ENCODE data around the gene WDR90.

WDR90 gene

DNA sequence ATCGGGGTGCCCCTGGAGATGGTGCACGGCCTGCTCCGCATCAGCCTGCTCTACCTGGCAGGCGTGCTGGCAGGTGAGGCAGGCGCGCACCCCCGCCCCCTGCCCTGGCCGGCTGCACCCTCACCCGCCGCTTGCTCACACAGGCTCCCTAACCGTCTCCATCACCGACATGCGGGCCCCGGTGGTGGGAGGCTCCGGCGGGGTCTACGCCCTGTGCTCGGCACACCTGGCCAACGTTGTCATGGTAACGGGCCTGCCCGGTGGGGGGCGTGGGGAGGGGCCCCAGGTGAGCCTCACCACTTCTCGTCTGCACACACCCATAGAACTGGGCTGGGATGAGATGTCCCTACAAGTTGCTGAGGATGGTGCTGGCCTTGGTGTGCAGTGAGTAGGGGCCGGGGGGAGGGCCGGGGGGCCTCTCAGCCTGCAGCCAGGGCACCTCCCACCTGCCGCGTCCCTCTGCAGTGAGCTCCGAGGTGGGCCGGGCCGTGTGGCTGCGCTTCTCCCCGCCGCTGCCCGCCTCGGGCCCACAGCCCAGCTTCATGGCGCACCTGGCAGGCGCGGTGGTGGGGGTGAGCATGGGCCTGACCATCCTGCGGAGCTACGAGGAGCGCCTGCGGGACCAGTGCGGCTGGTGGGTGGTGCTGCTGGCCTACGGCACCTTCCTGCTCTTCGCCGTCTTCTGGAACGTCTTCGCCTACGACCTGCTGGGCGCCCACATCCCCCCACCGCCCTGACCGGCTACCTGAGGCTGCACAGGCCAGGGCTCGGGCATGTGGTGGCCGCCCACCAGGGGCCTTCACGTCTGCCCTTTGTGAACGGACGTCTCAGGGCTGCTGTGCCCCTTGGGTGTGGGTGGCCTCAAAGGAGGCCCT, 28.4 kb downstream of the WDR90 start:
- H3K9ac ChIP-seq (ENCODE audit: low read length), result no peak overlapping the region
- H3K9me3 ChIP-seq (ENCODE audit: control insufficient read depth, low read depth, low read length), result no peaks in the 10 kb centered on the region
- no peak overlapping the region for H3K27ac ChIP-seq (ENCODE audit: low read length)
- H3K4me1 ChIP-seq (ENCODE audit: control insufficient read depth, low read depth, low read length), result peaks cover 9% of the 10 kb centered on the region
- H3K27me3 ChIP-seq (ENCODE audit: control insufficient read depth, insufficient read depth, low read length), result no peaks in the 10 kb centered on the region
- H3K4me3 ChIP-seq (ENCODE audit: low read length), result no peak overlapping the region
- peaks cover 27% of the 10 kb centered on the region for H3K36me3 ChIP-seq (ENCODE audit: control insufficient read depth, low read depth, low read length)

DNA sequence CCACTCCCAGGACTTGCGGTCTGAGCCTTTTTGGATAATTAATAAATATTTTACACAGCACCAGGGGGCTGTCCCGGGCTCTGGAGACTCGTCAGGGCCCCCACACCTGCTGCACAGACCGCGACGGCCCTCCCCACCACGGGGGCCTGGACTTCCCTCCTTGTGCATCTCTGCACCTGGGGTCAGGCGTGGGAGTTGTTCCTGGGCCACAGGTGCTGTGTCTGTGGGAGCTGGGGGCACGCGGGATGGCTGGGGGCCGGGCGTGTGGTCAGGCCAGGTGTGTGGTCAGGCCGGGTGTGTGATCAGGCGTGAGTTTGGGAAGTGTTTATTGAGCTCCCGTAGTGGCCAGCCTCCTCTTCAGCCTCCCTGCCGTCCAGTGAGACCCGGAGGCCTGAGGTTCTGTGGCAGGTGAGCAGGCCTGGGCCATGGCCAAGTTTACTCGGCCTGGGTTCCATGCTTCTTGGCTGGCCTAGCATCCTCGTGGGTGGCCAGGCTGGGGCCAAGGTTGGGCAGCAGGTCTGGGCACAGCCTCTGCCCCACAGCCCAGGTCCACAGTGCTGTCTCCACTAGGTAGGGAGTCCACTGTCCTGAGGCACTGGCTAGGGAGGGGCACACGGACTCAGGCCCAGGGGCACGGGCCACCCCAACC, 29.2 kb downstream of the WDR90 start:
- Histone ChIP-seq H3K9ac (ENCODE audit: low read length) (no peak overlapping the region), H3K27me3 (ENCODE audit: control insufficient read depth, insufficient read depth, low read length) (no peaks in the 10 kb centered on the region), H3K27ac (ENCODE audit: low read length) (no peak overlapping the region), H3K4me1 (ENCODE audit: control insufficient read depth, low read depth, low read length) (peaks cover 9% of the 10 kb centered on the region), H3K36me3 (ENCODE audit: control insufficient read depth, low read depth, low read length) (peaks cover 21% of the 10 kb centered on the region), H3K9me3 (ENCODE audit: control insufficient read depth, low read depth, low read length) (no peaks in the 10 kb centered on the region), H3K4me3 (ENCODE audit: low read length) (no peak overlapping the region)

DNA sequence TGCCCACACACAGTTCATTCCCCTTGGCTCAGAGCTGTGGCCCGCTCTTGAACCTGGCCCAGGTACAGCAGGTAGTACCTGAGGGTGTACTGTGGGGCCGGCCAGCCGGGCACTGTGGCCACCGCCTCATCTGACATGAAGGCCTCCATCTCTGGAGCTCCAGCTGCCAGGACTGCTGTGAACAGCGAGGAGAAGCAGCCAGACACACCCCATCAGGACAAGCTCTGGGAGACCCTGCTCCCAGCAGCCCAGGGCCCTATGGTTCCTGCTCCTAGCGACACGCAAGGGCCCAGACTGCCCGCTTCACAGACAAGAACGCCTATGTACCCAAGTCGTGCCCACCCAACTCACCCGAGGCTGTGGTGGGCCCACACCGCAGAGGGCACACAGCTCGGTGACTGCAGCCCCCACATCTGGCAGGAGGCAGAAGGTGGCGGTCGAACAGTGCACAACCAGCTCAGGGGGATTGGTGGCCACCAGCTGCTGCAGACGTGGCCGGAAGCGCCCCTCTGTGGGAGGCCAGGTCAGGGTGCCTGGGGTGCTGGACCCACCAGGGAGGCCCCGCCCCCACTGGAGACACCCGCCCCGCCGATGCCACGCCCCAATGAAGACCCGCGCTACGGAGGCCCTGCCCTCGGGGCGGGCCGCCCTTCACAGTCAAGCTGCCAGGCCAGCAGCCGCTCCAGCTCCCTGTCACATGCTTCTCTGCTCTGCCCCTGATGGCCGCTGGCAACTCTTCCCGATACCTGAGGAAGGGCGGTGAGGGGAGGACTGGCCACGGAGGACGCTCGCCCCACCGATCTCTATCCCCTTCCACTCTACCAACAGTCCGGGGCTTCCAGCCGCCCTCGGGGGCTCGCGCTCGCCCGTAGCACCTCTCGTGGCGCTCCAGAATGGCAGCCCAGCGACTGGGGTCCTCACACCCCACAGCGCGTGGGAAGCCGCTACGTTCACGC, 30.0 kb downstream of the WDR90 start:
- Histone ChIP-seq H3K9me3 (ENCODE audit: control insufficient read depth, low read depth, low read length) (no peaks in the 10 kb centered on the region), H3K36me3 (ENCODE audit: control insufficient read depth, low read depth, low read length) (peaks cover 15% of the 10 kb centered on the region), H3K4me3 (ENCODE audit: low read length) (peak overlapping the region; percentile 48), H3K27ac (ENCODE audit: low read length) (no peak overlapping the region), H3K4me1 (ENCODE audit: control insufficient read depth, low read depth, low read length) (peaks cover 9% of the 10 kb centered on the region), H3K27me3 (ENCODE audit: control insufficient read depth, insufficient read depth, low read length) (no peaks in the 10 kb centered on the region), H3K9ac (ENCODE audit: low read length) (no peak overlapping the region)

DNA sequence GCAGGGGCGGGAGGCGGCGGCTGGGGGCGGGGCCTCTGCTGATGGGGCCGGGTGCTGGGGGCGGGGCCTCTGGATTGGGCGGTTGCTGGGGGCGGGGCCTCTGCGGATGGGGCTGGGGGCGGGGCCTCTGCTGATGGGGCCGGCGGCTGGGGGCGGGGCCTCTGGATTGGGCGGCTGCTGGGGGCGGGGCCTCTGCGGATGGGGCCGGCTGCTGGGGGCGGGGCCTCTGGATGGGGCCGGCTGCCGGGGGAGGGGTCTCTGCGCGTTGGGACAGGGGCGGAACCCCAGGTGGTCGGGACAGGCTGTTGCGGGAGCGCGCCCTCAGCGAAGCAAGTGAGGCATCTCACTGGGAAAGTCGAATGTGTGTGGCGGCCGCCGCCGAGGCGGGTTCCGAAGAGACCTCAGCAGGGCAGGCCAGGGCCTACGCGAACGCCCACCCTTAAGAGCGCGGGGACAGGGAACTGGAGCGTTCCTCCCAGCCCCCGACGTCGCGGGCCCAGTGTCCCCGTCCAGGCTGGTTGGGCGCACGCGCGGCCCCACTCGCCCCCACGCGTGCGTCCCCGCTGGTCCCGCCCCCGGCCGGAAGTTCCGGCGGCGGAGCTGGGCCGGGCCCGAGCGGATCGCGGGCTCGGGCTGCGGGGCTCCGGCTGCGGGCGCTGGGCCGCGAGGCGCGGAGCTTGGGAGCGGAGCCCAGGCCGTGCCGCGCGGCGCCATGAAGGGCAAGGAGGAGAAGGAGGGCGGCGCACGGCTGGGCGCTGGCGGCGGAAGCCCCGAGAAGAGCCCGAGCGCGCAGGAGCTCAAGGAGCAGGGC, 30.9 kb downstream of the WDR90 start, which contains the start of gene STUB1:
TSS of gene STUB1 (plus strand) at position 597 of the 811 bp plus-strand sequence. CDS start at position 713, 116 bp downstream.
- peaks cover 6% of the 10 kb centered on the region for H3K4me1 ChIP-seq (ENCODE audit: control insufficient read depth, low read depth, low read length)
- peak within 1 kb of the TSS; percentile 86 for H3K4me3 ChIP-seq (ENCODE audit: low read length)
- no peaks in the 10 kb centered on the region for H3K9me3 ChIP-seq (ENCODE audit: control insufficient read depth, low read depth, low read length)
- peak within 1 kb of the TSS; percentile 54 for H3K9ac ChIP-seq (ENCODE audit: low read length)
- no peaks in the 10 kb centered on the region for H3K27me3 ChIP-seq (ENCODE audit: control insufficient read depth, insufficient read depth, low read length)
- peaks cover 15% of the 10 kb centered on the region for H3K36me3 ChIP-seq (ENCODE audit: control insufficient read depth, low read depth, low read length)
- no peak within 1 kb of the TSS for H3K27ac ChIP-seq (ENCODE audit: low read length)

DNA sequence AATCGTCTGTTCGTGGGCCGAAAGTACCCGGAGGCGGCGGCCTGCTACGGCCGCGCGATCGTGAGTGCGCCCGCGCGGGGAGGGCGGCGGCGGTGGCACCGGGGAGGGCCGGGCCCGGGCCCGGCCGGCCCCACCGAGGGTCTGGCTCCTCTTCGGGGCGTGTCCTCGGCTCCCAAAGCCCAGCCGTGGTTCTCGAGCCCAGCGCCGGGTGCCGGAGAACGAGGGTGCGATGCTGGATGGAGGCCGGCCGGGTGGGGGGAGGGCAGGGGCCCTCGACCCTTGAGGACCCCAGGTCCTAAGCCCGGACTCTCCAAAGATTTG, 31.4 kb downstream of the WDR90 start:
- peak overlapping the region; percentile 54 for H3K9ac ChIP-seq (ENCODE audit: low read length)
- H3K27me3 ChIP-seq (ENCODE audit: control insufficient read depth, insufficient read depth, low read length), result no peaks in the 10 kb centered on the region
- H3K27ac ChIP-seq (ENCODE audit: low read length), result no peak overlapping the region
- H3K36me3 ChIP-seq (ENCODE audit: control insufficient read depth, low read depth, low read length), result peaks cover 15% of the 10 kb centered on the region
- H3K4me1 ChIP-seq (ENCODE audit: control insufficient read depth, low read depth, low read length), result peaks cover 6% of the 10 kb centered on the region
- no peaks in the 10 kb centered on the region for H3K9me3 ChIP-seq (ENCODE audit: control insufficient read depth, low read depth, low read length)
- peak overlapping the region; percentile 86 for H3K4me3 ChIP-seq (ENCODE audit: low read length)

DNA sequence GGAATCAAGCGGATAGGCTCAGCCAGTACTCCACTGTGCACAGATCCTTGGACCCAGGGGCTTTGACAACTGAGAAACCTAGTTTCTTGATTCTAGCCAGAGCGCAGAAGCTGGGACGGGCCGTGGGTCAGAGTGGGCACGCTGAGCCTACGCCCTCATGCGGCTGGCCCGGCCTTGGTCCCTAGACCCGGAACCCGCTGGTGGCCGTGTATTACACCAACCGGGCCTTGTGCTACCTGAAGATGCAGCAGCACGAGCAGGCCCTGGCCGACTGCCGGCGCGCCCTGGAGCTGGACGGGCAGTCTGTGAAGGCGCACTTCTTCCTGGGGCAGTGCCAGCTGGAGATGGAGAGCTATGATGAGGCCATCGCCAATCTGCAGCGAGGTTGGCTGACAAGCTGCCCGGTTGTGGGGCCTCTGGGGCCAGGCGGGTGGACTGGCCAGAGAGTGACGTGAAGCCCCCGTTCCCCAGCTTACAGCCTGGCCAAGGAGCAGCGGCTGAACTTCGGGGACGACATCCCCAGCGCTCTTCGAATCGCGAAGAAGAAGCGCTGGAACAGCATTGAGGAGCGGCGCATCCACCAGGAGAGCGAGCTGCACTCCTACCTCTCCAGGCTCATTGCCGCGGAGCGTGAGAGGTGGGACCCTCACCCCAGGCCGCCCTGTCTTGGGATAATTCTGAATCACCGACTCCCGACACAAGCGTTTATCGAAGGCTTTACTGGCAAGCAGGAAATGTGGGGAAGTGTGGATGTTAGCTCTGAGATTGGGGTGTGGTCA, 32.0 kb downstream of the WDR90 start:
- Histone ChIP-seq H3K9ac (ENCODE audit: low read length) (peak overlapping the region; percentile 54), H3K4me3 (ENCODE audit: low read length) (peak overlapping the region; percentile 86), H3K27ac (ENCODE audit: low read length) (no peak overlapping the region), H3K4me1 (ENCODE audit: control insufficient read depth, low read depth, low read length) (peaks cover 6% of the 10 kb centered on the region), H3K36me3 (ENCODE audit: control insufficient read depth, low read depth, low read length) (peaks cover 15% of the 10 kb centered on the region), H3K27me3 (ENCODE audit: control insufficient read depth, insufficient read depth, low read length) (no peaks in the 10 kb centered on the region), H3K9me3 (ENCODE audit: control insufficient read depth, low read depth, low read length) (no peaks in the 10 kb centered on the region)

DNA sequence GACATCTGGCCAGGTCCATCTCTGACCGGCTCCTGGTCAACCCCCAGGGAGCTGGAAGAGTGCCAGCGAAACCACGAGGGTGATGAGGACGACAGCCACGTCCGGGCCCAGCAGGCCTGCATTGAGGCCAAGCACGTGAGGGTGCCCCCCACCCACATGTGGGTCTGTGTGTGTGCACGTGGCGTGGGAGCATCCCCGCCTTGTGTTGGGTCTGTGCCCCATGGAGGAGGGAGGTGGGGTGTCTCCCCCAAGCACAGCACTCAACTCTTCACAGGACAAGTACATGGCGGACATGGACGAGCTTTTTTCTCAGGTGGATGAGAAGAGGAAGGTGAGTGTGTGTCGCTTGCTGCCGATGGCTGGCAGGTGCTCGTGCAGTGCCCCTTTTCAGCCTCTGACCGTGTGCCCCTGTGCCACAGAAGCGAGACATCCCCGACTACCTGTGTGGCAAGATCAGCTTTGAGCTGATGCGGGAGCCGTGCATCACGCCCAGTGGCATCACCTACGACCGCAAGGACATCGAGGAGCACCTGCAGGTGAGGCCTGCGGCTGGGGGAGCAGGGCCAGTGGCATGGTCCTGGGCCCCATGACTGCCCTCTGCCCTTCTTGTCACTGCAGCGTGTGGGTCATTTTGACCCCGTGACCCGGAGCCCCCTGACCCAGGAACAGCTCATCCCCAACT, 32.7 kb downstream of the WDR90 start:
- Histone ChIP-seq H3K36me3 (ENCODE audit: control insufficient read depth, low read depth, low read length) (peaks cover 15% of the 10 kb centered on the region), H3K9me3 (ENCODE audit: control insufficient read depth, low read depth, low read length) (no peaks in the 10 kb centered on the region), H3K27me3 (ENCODE audit: control insufficient read depth, insufficient read depth, low read length) (no peaks in the 10 kb centered on the region), H3K9ac (ENCODE audit: low read length) (no peak overlapping the region), H3K4me3 (ENCODE audit: low read length) (no peak overlapping the region), H3K4me1 (ENCODE audit: control insufficient read depth, low read depth, low read length) (peaks cover 6% of the 10 kb centered on the region), H3K27ac (ENCODE audit: low read length) (no peak overlapping the region)

DNA sequence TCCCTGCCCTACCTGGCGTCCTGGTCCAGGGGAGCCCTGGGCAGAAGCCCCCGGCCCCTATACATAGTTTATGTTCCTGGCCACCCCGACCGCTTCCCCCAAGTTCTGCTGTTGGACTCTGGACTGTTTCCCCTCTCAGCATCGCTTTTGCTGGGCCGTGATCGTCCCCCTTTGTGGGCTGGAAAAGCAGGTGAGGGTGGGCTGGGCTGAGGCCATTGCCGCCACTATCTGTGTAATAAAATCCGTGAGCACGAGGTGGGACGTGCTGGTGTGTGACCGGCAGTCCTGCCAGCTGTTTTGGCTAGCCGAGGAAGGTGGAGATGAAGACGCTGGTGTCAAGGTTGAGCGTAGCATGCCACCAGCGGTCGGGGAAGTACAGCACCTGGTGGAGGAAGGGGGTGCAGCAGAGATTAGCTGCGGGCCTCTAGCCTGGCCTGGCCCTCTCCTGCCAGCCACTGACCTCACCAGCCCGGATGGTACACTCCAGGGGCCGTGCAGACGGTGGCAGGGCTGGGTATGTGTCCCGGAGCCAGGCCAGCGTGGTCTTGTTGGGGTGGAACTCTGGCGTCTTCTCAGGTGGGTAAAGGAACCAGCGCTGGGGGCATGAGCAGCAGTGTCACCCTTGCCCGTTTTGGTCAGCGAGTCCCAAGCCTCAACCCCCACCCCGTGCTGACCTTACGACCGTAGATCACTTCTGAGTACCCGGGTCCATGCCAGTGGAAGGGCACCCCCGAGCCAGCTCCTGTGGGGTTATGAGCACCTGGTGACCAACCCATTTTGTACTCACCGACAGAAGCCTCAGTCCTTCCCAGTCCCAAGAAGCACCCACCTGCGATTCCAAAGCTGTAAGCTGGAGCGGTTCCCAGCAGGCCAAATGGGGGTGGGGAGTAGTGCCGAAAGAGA, 33.6 kb downstream of the WDR90 start:
- H3K4me1 ChIP-seq (ENCODE audit: control insufficient read depth, low read depth, low read length), result peaks cover 6% of the 10 kb centered on the region
- peak overlapping the region; percentile 68 for H3K9ac ChIP-seq (ENCODE audit: low read length)

DNA sequence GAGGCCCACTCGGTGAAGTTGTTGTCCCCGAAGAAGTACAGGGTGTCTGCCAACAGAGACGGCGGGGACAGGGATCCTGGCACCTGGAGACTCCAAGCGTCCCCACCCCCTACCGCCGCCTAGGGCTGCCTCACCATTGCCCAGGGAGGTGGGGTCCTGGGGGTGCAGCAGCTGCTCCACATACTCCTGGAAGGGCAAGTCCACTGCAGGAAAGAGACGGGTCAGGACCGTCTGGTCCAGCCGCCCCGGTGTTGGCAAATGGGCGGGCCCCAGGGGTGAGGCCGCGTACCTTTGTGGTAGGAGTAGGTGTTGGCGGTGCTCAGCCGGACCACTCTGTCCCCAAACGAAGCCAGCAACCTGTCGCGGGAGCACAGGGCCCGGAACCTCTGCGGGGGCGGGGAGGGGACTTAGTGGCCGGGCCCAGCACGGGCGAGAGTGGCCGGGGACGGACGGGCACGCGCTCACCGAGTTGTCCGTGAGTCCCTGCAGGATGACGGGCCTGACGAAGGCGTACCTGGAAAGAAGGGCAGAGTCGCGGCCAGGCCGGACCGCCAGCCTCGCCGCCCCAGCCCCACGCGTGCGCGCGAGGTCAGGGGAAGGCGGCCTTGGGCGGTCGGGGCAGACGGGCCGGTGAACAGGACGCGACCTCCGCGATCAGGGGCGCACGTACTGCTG, 34.4 kb downstream of the WDR90 start:
- peak overlapping the region; percentile 68 for H3K9ac ChIP-seq (ENCODE audit: low read length)
- H3K9me3 ChIP-seq (ENCODE audit: control insufficient read depth, low read depth, low read length), result no peaks in the 10 kb centered on the region
- no peak overlapping the region for H3K27ac ChIP-seq (ENCODE audit: low read length)
- H3K36me3 ChIP-seq (ENCODE audit: control insufficient read depth, low read depth, low read length), result peaks cover 15% of the 10 kb centered on the region
- H3K4me1 ChIP-seq (ENCODE audit: control insufficient read depth, low read depth, low read length), result peaks cover 6% of the 10 kb centered on the region
- no peaks in the 10 kb centered on the region for H3K27me3 ChIP-seq (ENCODE audit: control insufficient read depth, insufficient read depth, low read length)
- peak overlapping the region; percentile 72 for H3K4me3 ChIP-seq (ENCODE audit: low read length)

More for the DNA sequence above, 33.6 kb downstream of the WDR90 start:
- H3K36me3 ChIP-seq (ENCODE audit: control insufficient read depth, low read depth, low read length), result peaks cover 15% of the 10 kb centered on the region
- peak overlapping the region; percentile 72 for H3K4me3 ChIP-seq (ENCODE audit: low read length)
- no peaks in the 10 kb centered on the region for H3K27me3 ChIP-seq (ENCODE audit: control insufficient read depth, insufficient read depth, low read length)
- no peak overlapping the region for H3K27ac ChIP-seq (ENCODE audit: low read length)
- H3K9me3 ChIP-seq (ENCODE audit: control insufficient read depth, low read depth, low read length), result no peaks in the 10 kb centered on the region
